ENCODE results near the gene SPOCK3. TPM values are rescaled to one million over a fixed set of nuclear protein-coding genes. Genes with fewer than 3 reads are reported as not detected.

SPOCK3 gene
- polyA plus RNA-seq, 1 experiment: not detected

DNA sequence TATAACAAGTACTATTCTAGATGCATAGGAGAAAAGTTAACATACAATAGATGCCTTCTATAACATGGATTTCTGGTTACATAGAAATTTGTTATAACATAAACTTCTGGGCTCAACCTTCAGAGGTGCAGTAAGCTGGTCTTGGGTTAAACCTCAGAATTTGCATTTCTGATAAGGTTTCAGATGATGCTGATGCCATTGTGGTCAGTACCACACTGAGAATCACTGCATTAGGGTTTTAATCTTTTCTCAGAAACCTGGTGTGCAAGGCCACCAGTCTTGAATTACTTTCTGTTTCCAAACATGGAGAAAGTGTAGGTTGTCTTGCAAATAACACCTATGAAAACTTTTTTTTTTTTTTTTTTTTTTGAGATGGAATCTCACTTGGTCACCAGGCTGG is 146.2 kb downstream of the SPOCK3 start:
- Histone ChIP-seq H3K4me3 (ENCODE audit: low read depth, low read length) (no peak overlapping the region), H3K9me3 (ENCODE audit: control insufficient read depth, insufficient read depth, low read length) (no peaks in the 10 kb centered on the region), H3K27ac (ENCODE audit: low read depth, low read length) (no peak overlapping the region), H3K27me3 (ENCODE audit: control insufficient read depth, insufficient read depth, low read length) (no peaks in the 10 kb centered on the region)
- POLR2A ChIA-PET: no interaction called here
- no peak for TF ChIP-seq CTCF (IDR thresholded peaks at IDR 0.05; ENCODE audit: low read depth, low read length)
- no peak for DNase-seq (ENCODE audit: low read depth, low spot score)
- CTCF ChIA-PET: interaction anchor here (1.6 kb wide), 1 partner anchor 66 kb away, joined by 3 read pairs; no protein-coding TSS in a partner anchor

DNA sequence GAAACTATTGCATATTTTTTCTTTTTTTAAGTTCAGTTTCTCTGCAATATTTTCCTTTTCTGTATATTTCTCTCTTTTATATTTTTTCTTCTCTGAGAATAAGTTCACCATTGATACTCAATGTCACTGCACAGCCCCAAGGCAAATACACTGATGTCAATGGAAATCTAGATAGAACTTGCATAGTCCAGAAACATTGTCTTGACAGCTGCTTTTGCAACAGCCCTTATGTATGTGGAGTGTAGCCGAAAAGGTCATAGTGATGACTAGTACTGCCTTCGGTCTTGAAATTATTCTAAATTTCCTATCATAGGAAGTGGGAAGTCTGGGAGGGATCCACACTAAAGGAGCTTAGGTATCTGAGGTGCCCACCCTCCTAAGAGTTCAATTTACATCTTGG is 150.0 kb downstream of the SPOCK3 start:
- no peak overlapping the region for H3K27ac ChIP-seq (ENCODE audit: low read depth, low read length)
- no peaks in the 10 kb centered on the region for H3K9me3 ChIP-seq (ENCODE audit: control insufficient read depth, insufficient read depth, low read length)
- no peak overlapping the region for H3K4me3 ChIP-seq (ENCODE audit: low read depth, low read length)
- ChIA-PET CTCF (no interaction called here), POLR2A (no interaction called here)
- no peaks in the 10 kb centered on the region for H3K27me3 ChIP-seq (ENCODE audit: control insufficient read depth, insufficient read depth, low read length)
- DNase-seq (ENCODE audit: low read depth, low spot score): no peak
- TF ChIP-seq CTCF (IDR thresholded peaks at IDR 0.05; ENCODE audit: low read depth, low read length): no peak

DNA sequence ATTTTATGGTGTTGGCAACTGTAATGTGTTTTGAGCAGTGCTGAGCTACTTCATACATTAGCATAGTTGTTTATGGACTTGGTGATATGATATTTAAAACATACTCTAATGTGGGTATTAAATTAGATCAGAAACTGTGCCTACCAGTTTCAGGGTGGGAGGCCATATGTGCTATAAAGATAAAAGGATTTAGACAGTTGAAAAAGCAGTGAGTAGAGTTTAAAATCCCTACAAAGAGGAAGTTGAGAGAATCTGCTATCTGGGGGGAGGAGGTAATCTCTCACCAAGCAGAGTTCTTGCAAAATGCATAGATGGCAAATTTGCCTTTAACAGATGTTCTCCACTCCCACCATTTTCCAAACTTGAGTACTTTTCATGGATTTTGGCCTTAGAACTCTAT is 154.5 kb downstream of the SPOCK3 start:
- Histone ChIP-seq H3K4me3 (ENCODE audit: low read depth, low read length) (no peak overlapping the region), H3K27ac (ENCODE audit: low read depth, low read length) (no peak overlapping the region), H3K9me3 (ENCODE audit: control insufficient read depth, insufficient read depth, low read length) (no peaks in the 10 kb centered on the region), H3K27me3 (ENCODE audit: control insufficient read depth, insufficient read depth, low read length) (no peaks in the 10 kb centered on the region)
- no peak for TF ChIP-seq CTCF (IDR thresholded peaks at IDR 0.05; ENCODE audit: low read depth, low read length)
- ChIA-PET POLR2A (no interaction called here), CTCF (no interaction called here)
- DNase-seq (ENCODE audit: low read depth, low spot score): no peak

DNA sequence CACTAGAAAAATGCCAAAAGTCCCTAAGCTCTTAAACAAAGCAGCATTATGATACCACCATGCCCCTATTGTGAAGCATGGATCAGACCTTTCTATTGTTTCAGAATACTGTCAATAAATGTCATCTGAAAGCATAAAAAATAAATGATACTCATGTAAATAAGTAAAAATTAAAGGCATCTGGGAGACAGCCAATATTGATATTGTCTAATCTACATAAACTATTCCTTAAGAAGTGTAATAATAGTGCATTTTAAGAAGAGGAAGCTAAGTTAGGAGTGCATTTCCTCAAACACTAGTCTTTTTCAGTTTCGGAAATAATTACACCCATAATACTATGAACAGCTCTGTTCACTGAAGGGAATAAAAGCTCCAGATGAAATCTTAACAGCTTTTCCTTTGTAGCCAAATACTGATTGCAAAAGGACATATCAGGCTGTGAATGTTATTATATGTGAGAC is 181.6 kb downstream of the SPOCK3 start:
- no peak for DNase-seq (ENCODE audit: low read depth, low spot score)
- 0 out of 2 replicates have a peak, but pooled peaks cover 2% of the 10 kb centered on the region for H3K9me3 ChIP-seq (ENCODE audit: control insufficient read depth, insufficient read depth, low read length)
- ChIA-PET CTCF (no interaction called here), POLR2A (no interaction called here)
- H3K4me3 ChIP-seq (ENCODE audit: low read depth, low read length): no peak overlapping the region
- no peak overlapping the region for H3K27ac ChIP-seq (ENCODE audit: low read depth, low read length)
- H3K27me3 ChIP-seq (ENCODE audit: control insufficient read depth, insufficient read depth, low read length): no peaks in the 10 kb centered on the region
- TF ChIP-seq CTCF (IDR thresholded peaks at IDR 0.05; ENCODE audit: low read depth, low read length): no peak

GRCh38 chr4:167049257-167049656 is 185.0 kb downstream of the SPOCK3 start:
- POLR2A ChIA-PET: no interaction called here
- Histone ChIP-seq H3K9me3 (ENCODE audit: control insufficient read depth, insufficient read depth, low read length) (no peaks in the 10 kb centered on the region), H3K4me3 (ENCODE audit: low read depth, low read length) (no peak overlapping the region), H3K27me3 (ENCODE audit: control insufficient read depth, insufficient read depth, low read length) (no peaks in the 10 kb centered on the region), H3K27ac (ENCODE audit: low read depth, low read length) (no peak overlapping the region)
- CTCF ChIA-PET: no interaction called here
- no peak for TF ChIP-seq CTCF (IDR thresholded peaks at IDR 0.05; ENCODE audit: low read depth, low read length)
- no peak for DNase-seq (ENCODE audit: low read depth, low spot score)

Data from AG04450 (cell line).